ENCODE results near the gene ZNF488. TPM values are rescaled to one million over a fixed set of nuclear protein-coding genes. Genes with fewer than 3 reads are reported as not detected.

Gene ZNF488
- total and polyA plus RNA-seq, 2 donors (not counting 1 experiment from before 2014, with no cell fraction given), result 0.07 TPM; not detected in 1

DNA sequence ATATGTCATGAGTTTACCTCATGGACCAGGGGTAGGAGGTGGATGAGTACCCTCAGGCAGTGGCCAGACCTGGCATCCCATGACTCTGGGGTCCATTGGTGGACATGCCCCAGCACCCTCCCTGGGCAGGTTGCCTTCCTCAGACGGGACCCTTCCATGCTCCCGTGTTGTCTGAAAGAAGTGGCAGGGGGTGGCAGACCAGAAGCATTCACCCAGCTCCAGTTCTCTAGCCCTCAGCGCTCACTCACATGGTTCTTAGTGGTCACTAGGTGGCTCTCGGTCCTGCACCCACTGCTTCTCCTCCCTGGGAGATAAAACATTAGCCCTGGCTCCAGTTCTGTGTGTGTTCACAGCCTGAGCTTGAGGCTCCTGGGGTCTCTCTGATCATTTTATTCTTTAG is 29.9 kb downstream of the ZNF488 start:
- peaks cover 2% of the 10 kb centered on the region for H3K27me3 ChIP-seq (ENCODE audit: control insufficient read depth, insufficient read depth, low read length)
- DNase-seq (ENCODE audit: low read depth in 2 of 2), result peak; percentile 4 to 14

DNA sequence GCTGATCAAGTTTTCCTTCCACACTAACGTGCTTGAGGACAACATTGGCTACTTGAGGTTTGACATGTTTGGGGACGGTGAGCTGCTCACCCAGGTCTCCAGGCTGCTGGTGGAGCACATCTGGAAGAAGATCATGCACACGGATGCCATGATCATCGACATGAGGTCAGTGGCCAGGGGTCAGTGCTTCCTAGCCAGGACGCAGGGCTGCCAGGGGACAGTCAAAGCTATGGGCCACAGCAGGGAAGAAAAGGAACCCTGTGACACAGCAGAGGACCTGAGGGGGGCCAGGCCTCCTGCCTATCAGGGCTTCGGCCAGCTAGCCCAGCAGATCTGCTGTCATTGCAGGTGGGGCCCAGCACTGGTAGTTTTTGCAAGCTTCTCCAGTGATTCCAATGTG is 30.7 kb downstream of the ZNF488 start:
- no peak overlapping the region for H3K4me2 ChIP-seq (ENCODE audit: extremely low read depth, insufficient read depth, low read length)
- H2AFZ ChIP-seq (ENCODE audit: low read length), result no peak overlapping the region
- no peaks in the 10 kb centered on the region for H3K9me3 ChIP-seq (ENCODE audit: control insufficient read depth, insufficient read depth, low read depth, low read length)
- H3K79me2 ChIP-seq (ENCODE audit: control insufficient read depth, insufficient read depth, low read length), result no peaks in the 10 kb centered on the region
- H4K20me1 ChIP-seq (ENCODE audit: control insufficient read depth, extremely low read depth, insufficient read depth, low read length), result no peaks in the 10 kb centered on the region
- no peaks in the 10 kb centered on the region for H3K4me1 ChIP-seq (ENCODE audit: control insufficient read depth, extremely low read depth, insufficient read depth, low read length)
- no peak overlapping the region for H3K27ac ChIP-seq (ENCODE audit: insufficient read depth, low read length)
- H3K36me3 ChIP-seq (ENCODE audit: control insufficient read depth, insufficient read depth, low read length), result no peaks in the 10 kb centered on the region
- no peak overlapping the region for H3K4me3 ChIP-seq (replicated peaks in 1 of 4; ENCODE audit: control extremely low read depth in 1 of 4, insufficient read depth in 1 of 4, low read depth in 3 of 4, low read length in 4 of 4)
- TF ChIP-seq, protein P1, sequence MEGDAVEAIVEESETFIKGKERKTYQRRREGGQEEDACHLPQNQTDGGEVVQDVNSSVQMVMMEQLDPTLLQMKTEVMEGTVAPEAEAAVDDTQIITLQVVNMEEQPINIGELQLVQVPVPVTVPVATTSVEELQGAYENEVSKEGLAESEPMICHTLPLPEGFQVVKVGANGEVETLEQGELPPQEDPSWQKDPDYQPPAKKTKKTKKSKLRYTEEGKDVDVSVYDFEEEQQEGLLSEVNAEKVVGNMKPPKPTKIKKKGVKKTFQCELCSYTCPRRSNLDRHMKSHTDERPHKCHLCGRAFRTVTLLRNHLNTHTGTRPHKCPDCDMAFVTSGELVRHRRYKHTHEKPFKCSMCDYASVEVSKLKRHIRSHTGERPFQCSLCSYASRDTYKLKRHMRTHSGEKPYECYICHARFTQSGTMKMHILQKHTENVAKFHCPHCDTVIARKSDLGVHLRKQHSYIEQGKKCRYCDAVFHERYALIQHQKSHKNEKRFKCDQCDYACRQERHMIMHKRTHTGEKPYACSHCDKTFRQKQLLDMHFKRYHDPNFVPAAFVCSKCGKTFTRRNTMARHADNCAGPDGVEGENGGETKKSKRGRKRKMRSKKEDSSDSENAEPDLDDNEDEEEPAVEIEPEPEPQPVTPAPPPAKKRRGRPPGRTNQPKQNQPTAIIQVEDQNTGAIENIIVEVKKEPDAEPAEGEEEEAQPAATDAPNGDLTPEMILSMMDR (conservative IDR thresholded peaks at IDR 0.05 in 1 of 2, IDR thresholded peaks at IDR 0.05 in 1 of 2; ENCODE audit: low read depth in 1 of 2, low read length in 2 of 2), result no peak
- TF ChIP-seq EZH2 (IDR thresholded peaks at IDR 0.05; ENCODE audit: low read length, missing control alignments), result no peak
- H3K9ac ChIP-seq (ENCODE audit: insufficient read depth, low read length), result no peak overlapping the region
- no peak for DNase-seq (ENCODE audit: low read depth in 2 of 2)
- no peaks in the 10 kb centered on the region for H3K27me3 ChIP-seq (ENCODE audit: control insufficient read depth, insufficient read depth, low read length)

More for the DNA sequence above, 29.9 kb downstream of the ZNF488 start:
- no peaks in the 10 kb centered on the region for H3K36me3 ChIP-seq (ENCODE audit: control insufficient read depth, insufficient read depth, low read length)
- H4K20me1 ChIP-seq (ENCODE audit: control insufficient read depth, extremely low read depth, insufficient read depth, low read length), result no peaks in the 10 kb centered on the region
- no peak overlapping the region for H3K4me2 ChIP-seq (ENCODE audit: extremely low read depth, insufficient read depth, low read length)
- H3K4me1 ChIP-seq (ENCODE audit: control insufficient read depth, extremely low read depth, insufficient read depth, low read length), result no peaks in the 10 kb centered on the region
- no peaks in the 10 kb centered on the region for H3K9me3 ChIP-seq (ENCODE audit: control insufficient read depth, insufficient read depth, low read depth, low read length)
- no peak overlapping the region for H3K9ac ChIP-seq (ENCODE audit: insufficient read depth, low read length)
- no peak overlapping the region for H3K27ac ChIP-seq (ENCODE audit: insufficient read depth, low read length)
- no peak overlapping the region for H2AFZ ChIP-seq (ENCODE audit: low read length)
- TF ChIP-seq, protein P1 (conservative IDR thresholded peaks at IDR 0.05 in 1 of 2, IDR thresholded peaks at IDR 0.05 in 1 of 2; ENCODE audit: low read depth in 1 of 2, low read length in 2 of 2), result peak in 1 of 2 donors; percentile 17
- TF ChIP-seq EZH2 (IDR thresholded peaks at IDR 0.05; ENCODE audit: low read length, missing control alignments), result no peak
- no peak overlapping the region for H3K4me3 ChIP-seq (replicated peaks in 1 of 4; ENCODE audit: control extremely low read depth in 1 of 4, insufficient read depth in 1 of 4, low read depth in 3 of 4, low read length in 4 of 4)
- H3K79me2 ChIP-seq (ENCODE audit: control insufficient read depth, insufficient read depth, low read length), result no peaks in the 10 kb centered on the region

DNA sequence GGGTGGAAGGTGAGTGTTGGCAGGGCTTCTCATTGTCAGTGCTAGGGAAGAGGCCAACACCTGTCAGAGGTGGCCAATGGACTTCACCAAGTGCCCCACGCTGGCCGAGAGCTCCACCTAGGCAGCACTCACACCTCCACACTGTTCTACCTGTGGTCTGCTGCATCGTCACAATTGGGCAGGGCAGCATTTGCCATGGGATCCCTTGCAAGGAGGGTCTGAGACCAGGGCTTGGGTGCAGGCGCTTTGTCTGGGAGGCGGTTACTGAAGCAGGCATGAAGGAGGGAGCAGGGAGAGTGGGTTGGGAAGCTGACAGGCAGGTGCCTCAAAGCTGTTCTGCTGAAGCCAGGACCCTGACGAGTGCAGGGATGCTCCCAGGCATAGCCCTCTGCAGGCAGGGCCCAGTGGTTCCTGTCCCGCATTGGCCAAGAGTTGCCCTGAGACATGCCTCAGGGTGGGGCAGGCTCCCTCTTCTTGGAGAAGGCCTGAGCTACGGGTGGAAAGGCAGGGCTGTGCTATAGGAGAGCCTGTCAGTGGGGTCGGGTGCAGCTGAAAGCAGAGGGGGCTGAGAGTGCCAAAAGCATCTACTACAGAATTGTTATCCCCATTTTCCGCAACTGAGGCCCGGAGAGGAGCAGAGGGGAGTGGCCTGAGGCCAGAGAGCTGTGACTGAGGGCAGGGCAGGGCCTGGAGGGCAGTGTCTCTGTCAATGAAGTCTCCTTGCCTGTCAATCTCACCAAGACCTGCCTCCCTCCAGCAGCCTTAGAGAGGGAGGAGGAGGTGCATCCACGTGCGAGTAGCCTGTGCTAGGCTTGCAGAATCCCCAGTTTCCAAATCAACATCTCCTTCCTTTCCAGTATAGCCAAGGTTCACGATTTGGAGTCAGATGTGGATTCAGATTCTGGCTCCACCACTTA is 31.9 kb downstream of the ZNF488 start:
- Histone ChIP-seq H3K4me2 (ENCODE audit: extremely low read depth, insufficient read depth, low read length) (no peak overlapping the region), H3K9me3 (ENCODE audit: control insufficient read depth, insufficient read depth, low read depth, low read length) (no peaks in the 10 kb centered on the region), H3K27ac (ENCODE audit: insufficient read depth, low read length) (no peak overlapping the region), H3K4me3 (replicated peaks in 1 of 4; ENCODE audit: control extremely low read depth in 1 of 4, insufficient read depth in 1 of 4, low read depth in 3 of 4, low read length in 4 of 4) (no peak overlapping the region), H3K9ac (ENCODE audit: insufficient read depth, low read length) (no peak overlapping the region), H3K36me3 (ENCODE audit: control insufficient read depth, insufficient read depth, low read length) (no peaks in the 10 kb centered on the region), H3K4me1 (ENCODE audit: control insufficient read depth, extremely low read depth, insufficient read depth, low read length) (no peaks in the 10 kb centered on the region), H3K27me3 (ENCODE audit: control insufficient read depth, insufficient read depth, low read length) (no peaks in the 10 kb centered on the region), H2AFZ (ENCODE audit: low read length) (no peak overlapping the region), H4K20me1 (ENCODE audit: control insufficient read depth, extremely low read depth, insufficient read depth, low read length) (no peaks in the 10 kb centered on the region), H3K79me2 (ENCODE audit: control insufficient read depth, insufficient read depth, low read length) (no peaks in the 10 kb centered on the region)
- TF ChIP-seq EZH2 (IDR thresholded peaks at IDR 0.05; ENCODE audit: low read length, missing control alignments), result no peak
- TF ChIP-seq, protein P1 (conservative IDR thresholded peaks at IDR 0.05 in 1 of 2, IDR thresholded peaks at IDR 0.05 in 1 of 2; ENCODE audit: low read depth in 1 of 2, low read length in 2 of 2), result no peak
- no peak for DNase-seq (ENCODE audit: low read depth in 2 of 2)
